ENCODE measurements around the gene CDK16. TPM values are rescaled to one million over a fixed set of nuclear protein-coding genes. Genes with fewer than 3 reads are reported as not detected.
A peak's percentile ranks its signal among the peaks of the same experiment; 100 is the strongest.

Gene CDK16
- total and polyA plus RNA-seq, 2 donors (not counting 3 experiments of a cell fraction or from before 2014, with no cell fraction given): 99.9 to 149 TPM

DNA sequence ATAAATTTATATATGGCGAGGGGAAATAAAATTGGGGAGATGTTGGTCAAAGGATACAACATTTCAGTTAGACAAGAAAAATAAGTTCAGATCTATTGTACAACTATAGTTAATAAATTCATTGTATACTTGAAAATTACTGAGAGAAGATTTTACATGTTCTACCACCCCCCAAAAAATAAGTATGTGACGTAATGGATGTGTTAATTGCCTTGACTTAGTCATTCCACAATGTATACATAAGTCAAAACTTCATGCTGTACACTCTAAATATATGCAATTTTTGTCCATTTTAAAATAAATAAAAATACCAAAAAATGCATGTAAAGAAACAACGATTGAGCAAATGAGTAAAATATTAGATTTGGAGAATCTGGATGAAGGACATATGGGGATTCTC is 16.1 kb downstream of the CDK16 start:
- TF ChIP-seq, protein P1, sequence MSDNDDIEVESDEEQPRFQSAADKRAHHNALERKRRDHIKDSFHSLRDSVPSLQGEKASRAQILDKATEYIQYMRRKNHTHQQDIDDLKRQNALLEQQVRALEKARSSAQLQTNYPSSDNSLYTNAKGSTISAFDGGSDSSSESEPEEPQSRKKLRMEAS (IDR thresholded peaks at IDR 0.05; ENCODE audit: insufficient read depth, insufficient read length): no peak
- TF ChIP-seq JUN (IDR thresholded peaks at IDR 0.05; ENCODE audit: borderline replicate concordance, insufficient read depth, insufficient read length, low read depth): no peak
- no peak for TF ChIP-seq MYC (IDR thresholded peaks at IDR 0.05; ENCODE audit: low read depth, low read length)
- no peak for TF ChIP-seq POLR2A (IDR thresholded peaks at IDR 0.05; ENCODE audit: low read depth, low read length)
- TF ChIP-seq, protein P2, sequence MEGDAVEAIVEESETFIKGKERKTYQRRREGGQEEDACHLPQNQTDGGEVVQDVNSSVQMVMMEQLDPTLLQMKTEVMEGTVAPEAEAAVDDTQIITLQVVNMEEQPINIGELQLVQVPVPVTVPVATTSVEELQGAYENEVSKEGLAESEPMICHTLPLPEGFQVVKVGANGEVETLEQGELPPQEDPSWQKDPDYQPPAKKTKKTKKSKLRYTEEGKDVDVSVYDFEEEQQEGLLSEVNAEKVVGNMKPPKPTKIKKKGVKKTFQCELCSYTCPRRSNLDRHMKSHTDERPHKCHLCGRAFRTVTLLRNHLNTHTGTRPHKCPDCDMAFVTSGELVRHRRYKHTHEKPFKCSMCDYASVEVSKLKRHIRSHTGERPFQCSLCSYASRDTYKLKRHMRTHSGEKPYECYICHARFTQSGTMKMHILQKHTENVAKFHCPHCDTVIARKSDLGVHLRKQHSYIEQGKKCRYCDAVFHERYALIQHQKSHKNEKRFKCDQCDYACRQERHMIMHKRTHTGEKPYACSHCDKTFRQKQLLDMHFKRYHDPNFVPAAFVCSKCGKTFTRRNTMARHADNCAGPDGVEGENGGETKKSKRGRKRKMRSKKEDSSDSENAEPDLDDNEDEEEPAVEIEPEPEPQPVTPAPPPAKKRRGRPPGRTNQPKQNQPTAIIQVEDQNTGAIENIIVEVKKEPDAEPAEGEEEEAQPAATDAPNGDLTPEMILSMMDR (IDR thresholded peaks at IDR 0.05; ENCODE audit: extremely low read depth in 1 of 2, insufficient read depth in 1 of 2, low read depth in 1 of 2, low read length in 2 of 2): no peak
- TF ChIP-seq FOS (IDR thresholded peaks at IDR 0.05; ENCODE audit: borderline replicate concordance, insufficient read depth, low read length): no peak
- no peak for TF ChIP-seq EZH2 (IDR thresholded peaks at IDR 0.05; ENCODE audit: borderline replicate concordance, low read depth, low read length, severe bottlenecking)
- FAIRE-seq: no peak
- Histone ChIP-seq H3K4me1 (ENCODE audit: control insufficient read depth, extremely low read depth, insufficient read depth, low read length) (peaks cover 3% of the 10 kb centered on the region), H3K36me3 (ENCODE audit: control insufficient read depth in 2 of 2, extremely low read depth in 1 of 2, insufficient read depth in 2 of 2, low read length in 2 of 2) (no peaks in the 10 kb centered on the region), H3K27me3 (ENCODE audit: control insufficient read depth in 2 of 2, insufficient read depth in 2 of 2, low read length in 2 of 2) (no peaks in the 10 kb centered on the region), H3K4me3 (replicated peaks in 1 of 3; ENCODE audit: insufficient read depth in 1 of 3, low read depth in 1 of 3, low read length in 3 of 3) (peak overlapping the region in 2 of 3 experiments; percentile 74 to 96), H4K20me1 (replicated peaks; ENCODE audit: control insufficient read depth, extremely low read depth, insufficient read depth, low read length) (no peaks in the 10 kb centered on the region), H3K9ac (replicated peaks; ENCODE audit: extremely low read depth, insufficient read depth, low read length) (peak overlapping the region; percentile 99), H3K79me2 (ENCODE audit: control insufficient read depth, insufficient read depth, low read length) (peaks cover 8% of the 10 kb centered on the region), H2AFZ (ENCODE audit: low read depth, low read length) (no peak overlapping the region), H3K9me1 (replicated peaks; ENCODE audit: control insufficient read depth, extremely low read depth, insufficient read depth, low read length) (no peaks in the 10 kb centered on the region), H3K4me2 (ENCODE audit: insufficient read depth, low read length) (peak overlapping the region; percentile 72), H3K9me3 (replicated peaks; ENCODE audit: control insufficient read depth, insufficient read depth, low read length) (no peaks in the 10 kb centered on the region), H3K27ac (ENCODE audit: insufficient read depth, low read depth, low read length) (peak overlapping the region; percentile 95)
- BruUV-seq (replicated peaks): no TSS peak
- intact Hi-C loops (cut with micrococcal nuclease): loop anchor here (5.0 kb wide), 1 partner anchor 148 kb away; no protein-coding TSS in a partner anchor
- ChIA-PET CTCF (no interaction called here), POLR2A (no interaction called here)
- dilution Hi-C loops (cut with MboI; ENCODE audit: extremely low pct_ligation_motif_present, low sequenced_read_pairs): no loop called here
- DNase-seq (ENCODE audit: low read depth, low spot score): no peak

All from endothelial cell of umbilical vein (primary cell).